Measurements from ENCODE around the gene RGL3.
"Not testable (repeated sequence)": the region's sequence is repeated elsewhere in the genome, so short reads cannot be mapped to it uniquely, and the experiment has no call there.

RGL3 gene

GRCh38 chr19:11361771-11362731 is 57.1 kb downstream of the RGL3 start:
- DNase-seq (ENCODE audit: low spot score) = no peak

GRCh38 chr19:11361037-11361770 is 57.9 kb downstream of the RGL3 start:
- DNase-seq (ENCODE audit: low spot score) = no peak

- DNase-seq (ENCODE audit: low spot score) = no peak
Observed at GRCh38 chr19:11359421-11359820, 59.7 kb downstream of the RGL3 start.

GRCh38 chr19:11356676-11357550 is 62.2 kb downstream of the RGL3 start:
- no peak for DNase-seq (ENCODE audit: low spot score)

GRCh38 chr19:11356074-11356397 is 63.1 kb downstream of the RGL3 start:
- no peak for DNase-seq (ENCODE audit: low spot score)

DNA sequence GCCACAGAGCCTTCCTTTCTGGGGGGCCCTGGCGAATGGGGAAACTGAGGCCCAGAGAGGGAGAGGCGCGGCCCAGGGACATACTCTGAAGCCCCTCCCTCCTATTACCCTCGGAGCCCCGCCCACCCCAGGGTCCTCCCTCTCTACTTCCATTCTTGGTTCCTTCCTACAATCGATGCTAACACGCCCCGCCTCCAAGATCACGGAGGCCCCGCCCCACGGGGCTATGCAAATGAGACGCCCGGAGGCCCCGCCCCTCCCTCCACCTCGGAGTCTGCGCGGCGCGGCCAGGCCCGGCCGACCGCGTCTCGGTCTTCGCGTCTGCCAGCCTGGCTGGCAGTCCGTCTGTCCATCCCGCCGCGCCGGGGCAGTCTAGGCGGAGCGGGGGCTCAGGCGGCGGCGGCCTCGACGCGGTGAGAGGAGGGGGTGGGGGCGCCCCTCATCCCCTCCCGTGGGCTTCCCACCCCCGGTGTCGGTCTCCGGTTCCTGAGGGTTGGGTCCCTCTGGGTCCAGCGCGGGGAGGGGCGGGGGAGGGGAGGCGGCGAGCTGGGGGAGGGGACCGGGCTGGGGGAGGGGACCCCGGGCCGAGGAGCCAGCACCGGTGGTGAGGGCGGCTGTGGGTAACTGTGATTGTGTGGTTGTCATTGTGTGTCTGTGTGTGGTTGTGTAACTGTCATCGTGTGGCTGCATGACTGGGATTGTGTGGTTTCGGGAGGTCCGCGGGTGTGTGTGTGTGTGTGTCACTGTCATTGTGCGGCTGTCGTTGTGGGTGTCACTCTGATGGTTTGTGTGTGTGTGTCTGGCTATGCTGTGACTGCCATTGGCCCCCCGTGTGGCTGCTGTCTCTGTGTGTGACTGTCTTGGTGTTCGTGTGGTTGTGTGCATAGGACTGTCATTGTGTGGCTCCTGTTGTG is 63.7 kb downstream of the RGL3 start, which contains the start of gene PLPPR2:
Gene PLPPR2 (plus strand): TSS at position 273 of the 914 bp plus-strand sequence. CDS start 2,242 bp downstream, outside the sequence.
- peak; percentile 87 for DNase-seq (ENCODE audit: low spot score)

DNA sequence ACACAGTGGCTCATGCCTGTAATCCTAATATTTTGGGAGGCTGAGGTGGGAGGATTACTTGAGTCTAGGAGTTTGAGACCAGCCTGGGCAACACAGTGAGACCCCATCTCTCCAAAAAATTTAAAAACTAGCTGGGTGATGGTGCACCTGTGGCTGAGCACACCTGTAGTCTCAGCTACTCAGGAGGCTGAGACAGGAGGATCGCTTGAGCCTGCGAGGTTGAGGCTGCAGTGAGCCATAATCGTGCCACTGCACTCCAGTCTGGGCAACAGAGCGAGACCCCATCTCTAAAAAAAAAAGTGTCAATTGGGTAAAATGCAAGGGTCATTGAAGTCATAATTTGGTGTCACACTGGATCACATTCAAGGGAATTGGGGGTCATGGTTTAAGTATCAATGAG is 65.0 kb downstream of the RGL3 start:
- DNase-seq (ENCODE audit: low spot score) = not testable (repeated sequence)

- DNase-seq (ENCODE audit: low spot score) = no peak
Observed at GRCh38 chr19:11349171-11349570, 69.9 kb downstream of the RGL3 start.

DNA sequence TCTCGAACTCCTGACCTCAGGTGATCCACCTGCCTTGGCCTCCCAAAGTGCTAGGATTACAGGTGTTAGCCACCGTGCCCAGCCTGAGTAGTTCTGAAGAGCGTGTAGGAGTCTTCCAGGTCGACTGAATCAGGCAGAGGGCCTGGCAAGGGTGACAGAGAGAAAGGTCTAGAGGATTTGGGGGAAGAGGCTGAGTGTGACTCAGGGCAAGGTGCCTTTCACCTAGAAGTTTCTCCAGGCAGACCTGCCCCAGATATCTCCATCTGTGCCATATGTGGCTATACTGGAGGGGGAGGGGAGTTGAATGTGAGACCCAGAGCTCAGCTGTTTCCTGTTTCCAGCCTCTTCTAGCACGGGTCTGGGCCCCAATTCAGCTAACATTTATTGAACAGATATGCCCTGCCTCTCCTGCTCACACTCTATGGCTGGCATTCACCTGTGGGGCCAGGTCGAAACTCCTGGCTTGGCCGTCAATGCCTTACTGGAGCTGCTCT is 71.5 kb downstream of the RGL3 start:
- no peak for DNase-seq (ENCODE audit: low spot score)

DNA sequence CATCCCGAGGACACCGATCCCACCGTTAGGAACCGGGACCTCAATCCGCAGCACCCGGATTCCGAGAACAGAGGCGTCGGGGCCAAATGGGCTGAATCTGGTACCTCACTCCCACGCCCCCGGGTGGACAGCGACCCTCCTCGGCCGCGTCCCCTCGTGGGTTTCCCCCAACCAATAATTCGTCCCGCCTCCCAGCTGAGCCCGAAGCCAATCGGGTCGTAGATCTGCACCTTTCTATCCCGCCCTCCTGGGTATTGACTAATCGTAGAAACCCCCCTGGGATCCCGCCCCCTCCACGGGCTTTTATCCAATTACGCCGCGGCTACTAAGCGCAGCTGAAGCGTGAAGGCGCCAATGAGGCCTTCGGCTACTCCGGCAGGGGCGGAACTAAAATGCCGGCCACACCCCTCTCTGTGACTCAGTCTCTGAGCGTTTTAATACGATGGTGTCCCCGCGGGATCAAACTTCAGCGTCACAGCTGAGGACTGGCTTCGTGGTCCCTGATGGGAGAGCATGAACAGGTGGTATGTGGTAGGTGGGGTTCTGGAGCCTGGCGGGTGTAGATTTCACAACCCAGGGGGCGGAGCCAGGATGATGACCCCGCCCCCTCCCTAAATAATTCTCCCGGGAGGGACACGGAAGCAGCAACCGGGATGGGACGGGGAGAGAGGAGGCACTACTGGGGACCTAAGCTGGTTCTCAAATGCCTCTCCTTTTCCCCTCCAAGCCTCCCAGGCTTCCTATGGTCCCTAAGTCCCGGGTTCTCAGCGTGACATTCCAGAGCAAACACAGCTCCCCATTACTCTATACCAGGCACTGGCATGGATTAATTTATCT is 72.8 kb downstream of the RGL3 start, which contains the start of the genes CCDC159 and TMEM205:
Gene CCDC159 (plus strand): TSS at position 416 of the 837 bp plus-strand sequence. CDS start 88 bp downstream, at position 504.
Gene TMEM205 (minus strand): TSS at position 165 of the 837 bp plus-strand sequence. CDS start 649 bp downstream, outside the sequence.
- DNase-seq (ENCODE audit: low spot score) = peak; percentile 99

DNA sequence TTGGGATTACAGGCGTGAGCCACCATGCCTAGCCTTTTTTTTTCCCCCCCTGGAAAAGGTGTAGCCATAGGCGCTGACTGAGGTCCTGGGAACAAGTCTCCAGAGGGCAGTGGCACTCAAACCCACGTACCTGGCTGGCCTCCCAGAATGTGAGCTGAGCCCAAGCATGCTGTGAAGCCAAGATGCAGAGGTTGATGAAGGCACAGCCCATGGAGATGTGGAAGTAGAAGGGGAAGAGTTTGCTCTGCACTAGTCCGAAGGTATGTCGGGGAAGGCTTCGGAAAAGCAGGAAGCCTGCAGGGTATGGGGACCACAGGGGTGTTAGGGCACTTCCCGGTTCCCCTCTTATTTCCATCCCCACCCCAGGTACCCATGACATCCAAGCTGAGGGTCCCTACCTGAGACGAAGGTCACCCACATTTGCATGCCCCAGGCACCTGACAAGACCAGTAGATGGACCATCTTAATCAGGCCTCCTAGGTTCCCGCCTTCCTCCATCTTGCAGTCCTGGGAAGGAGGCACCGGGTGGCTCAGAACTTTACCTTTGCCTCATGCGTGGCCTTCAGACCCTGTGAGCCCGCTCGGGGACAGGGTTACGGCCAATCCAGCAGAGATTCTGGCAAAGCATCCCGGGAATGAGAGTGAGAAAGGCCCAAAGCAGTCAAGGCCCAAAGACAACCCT is 73.9 kb downstream of the RGL3 start:
- no peak for DNase-seq (ENCODE audit: low spot score)
